Stimulated activated naive CD8-positive, alpha-beta T cell treated with anti-CD3 and anti-CD28 coated beads, Interleukin-15, Interleukin-2, amounts not matched to agents 100 ng/mL and 50 ng/mL, for 24 hours (primary cell): Measurements from ENCODE around the gene MB.
"Not testable (repeated sequence)": the region's sequence is repeated elsewhere in the genome, so short reads cannot be mapped to it uniquely, and the experiment has no call there.

ENCODE experiments used
- H3K27ac Mint-ChIP-seq: one replicate; pipeline ENCODE4 v1.8.0; 2021; ENCODE audit warnings: mild to moderate bottlenecking, mixed read lengths
- H3K27me3 Mint-ChIP-seq: one replicate; pipeline ENCODE4 v1.8.0; 2021; ENCODE audit warnings: mixed read lengths
- H3K36me3 Mint-ChIP-seq: one replicate; pipeline ENCODE4 v1.8.0; 2021; ENCODE audit warnings: low read depth, mixed read lengths
- H3K4me1 Mint-ChIP-seq: one replicate; pipeline ENCODE4 v1.8.0; 2021; ENCODE audit warnings: low read depth, mixed read lengths
- H3K4me3 Mint-ChIP-seq: one replicate; pipeline ENCODE4 v1.8.0; 2021; ENCODE audit warnings: mild to moderate bottlenecking, mixed read lengths
- H3K9me3 Mint-ChIP-seq: one replicate; pipeline ENCODE4 v1.8.0; 2021; ENCODE audit warnings: mixed read lengths

Gene MB

DNA sequence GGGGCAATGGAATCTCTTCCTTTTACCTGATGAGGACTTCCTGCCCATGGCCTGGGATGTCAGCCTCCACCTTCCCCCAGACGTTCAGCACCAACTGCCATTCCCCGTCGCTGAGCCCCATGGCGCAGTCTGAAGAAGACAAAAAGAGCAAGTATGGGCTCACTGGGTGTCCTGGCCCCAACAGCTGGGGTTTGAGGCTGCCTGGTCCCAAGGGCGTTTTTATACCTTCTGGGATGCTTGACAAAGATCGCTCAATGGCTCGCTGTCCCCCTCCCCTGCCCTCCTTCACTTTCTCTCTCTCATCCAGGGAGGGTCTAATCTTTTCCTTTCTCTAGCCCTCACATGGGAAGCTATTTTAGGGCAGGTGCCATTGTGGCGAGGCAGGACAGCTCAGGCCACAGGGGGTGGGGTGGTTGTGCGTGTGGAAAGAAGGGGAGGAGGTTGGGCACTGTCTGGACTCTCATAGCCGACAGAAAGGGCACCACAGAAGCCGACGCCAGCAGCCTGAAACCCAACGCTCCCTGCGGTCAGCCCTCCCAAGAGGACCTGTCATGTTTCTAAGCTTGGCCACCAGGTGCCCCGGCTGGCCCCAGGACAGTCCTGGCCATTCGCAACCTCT lies at the start of gene MB:
TSS of gene MB (minus strand) at position 193 of the 619 bp plus-strand sequence. CDS start at position 121, 72 bp downstream.
- no peaks in the 10 kb centered on the region for H3K36me3 Mint-ChIP-seq
- H3K4me1 Mint-ChIP-seq: peaks cover 16% of the 10 kb centered on the region
- H3K4me3 Mint-ChIP-seq: no peak within 1 kb of the TSS
- H3K9me3 Mint-ChIP-seq: no peaks in the 10 kb centered on the region
- no peak within 1 kb of the TSS for H3K27ac Mint-ChIP-seq
- H3K27me3 Mint-ChIP-seq: peaks cover 4% of the 10 kb centered on the region

- H3K27me3 Mint-ChIP-seq, H3K27ac Mint-ChIP-seq, H3K9me3 Mint-ChIP-seq, H3K4me3 Mint-ChIP-seq: not testable (repeated sequence)
- peaks cover 20% of the 10 kb centered on the region for H3K4me1 Mint-ChIP-seq
- H3K36me3 Mint-ChIP-seq: peaks cover 57% of the 10 kb centered on the region
Measured at GRCh38 chr22:35666699-35667098, 49.6 kb upstream of the MB start.

DNA sequence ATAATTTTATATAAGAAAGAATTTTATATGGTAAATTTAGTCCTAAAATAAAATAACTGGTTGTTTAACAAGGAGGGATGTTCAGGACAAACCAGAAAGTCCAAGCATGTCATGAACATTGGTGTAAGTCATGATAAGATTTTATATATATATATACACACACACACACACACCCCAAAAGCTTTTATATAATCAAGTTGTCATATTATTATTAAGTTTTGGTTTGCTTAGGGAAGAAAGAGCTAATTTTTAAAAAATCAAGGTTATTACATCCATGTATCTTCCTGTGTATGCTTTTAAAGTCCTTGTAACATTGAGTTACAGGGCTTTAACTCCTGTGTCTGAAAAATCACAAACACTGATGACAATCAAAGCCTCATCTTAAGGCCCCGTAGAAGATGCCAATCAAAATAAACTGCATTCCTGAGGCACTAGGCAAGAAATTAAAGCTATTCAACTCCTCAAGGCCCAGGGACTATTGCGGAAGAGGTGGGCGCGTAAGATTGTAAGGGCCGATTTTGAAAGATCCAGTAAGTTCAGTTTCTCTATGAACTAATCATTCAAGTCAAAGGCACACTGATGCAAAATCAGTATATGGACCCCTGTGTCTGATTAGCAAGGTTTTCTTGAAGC lies 47.9 kb upstream of the MB start:
- no peak overlapping the region for H3K4me3 Mint-ChIP-seq
- peaks cover 6% of the 10 kb centered on the region for H3K9me3 Mint-ChIP-seq
- H3K4me1 Mint-ChIP-seq: peaks cover 37% of the 10 kb centered on the region
- no peak overlapping the region for H3K27ac Mint-ChIP-seq
- no peaks in the 10 kb centered on the region for H3K27me3 Mint-ChIP-seq
- peaks cover 72% of the 10 kb centered on the region for H3K36me3 Mint-ChIP-seq

- Mint-ChIP-seq H3K4me3 (peak overlapping the region; percentile 37), H3K36me3 (peaks cover 89% of the 10 kb centered on the region), H3K27ac (no peak overlapping the region), H3K4me1 (peaks cover 54% of the 10 kb centered on the region), H3K27me3 (no peaks in the 10 kb centered on the region), H3K9me3 (peaks cover 6% of the 10 kb centered on the region)
Measured at GRCh38 chr22:35663371-35663770, 46.2 kb upstream of the MB start.

DNA sequence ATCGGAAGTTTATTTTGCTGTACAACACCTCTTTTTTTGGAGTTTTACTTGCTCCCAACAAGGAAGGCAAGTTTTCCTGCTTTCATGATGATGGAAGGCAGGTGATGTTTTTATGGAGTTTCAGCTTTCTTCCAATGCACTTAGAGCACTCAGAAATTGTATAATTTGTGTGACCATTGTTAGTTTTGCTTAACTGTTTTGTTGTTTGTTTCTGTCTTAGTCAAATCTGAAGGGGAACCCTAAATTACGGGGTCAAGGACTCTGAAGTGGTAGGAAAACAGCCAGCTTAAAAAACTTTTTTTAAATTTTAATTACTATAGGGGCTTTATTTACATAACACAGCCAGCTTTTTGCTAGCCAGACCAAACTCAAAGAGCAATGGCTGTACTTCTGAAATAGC lies 45.8 kb upstream of the MB start:
- Mint-ChIP-seq H3K9me3 (peaks cover 11% of the 10 kb centered on the region), H3K27ac (peak overlapping the region; percentile 53), H3K36me3 (peaks cover 89% of the 10 kb centered on the region), H3K4me3 (no peak overlapping the region), H3K27me3 (no peaks in the 10 kb centered on the region), H3K4me1 (peaks cover 58% of the 10 kb centered on the region)

- peaks cover 67% of the 10 kb centered on the region for H3K4me1 Mint-ChIP-seq
- no peaks in the 10 kb centered on the region for H3K27me3 Mint-ChIP-seq
- peaks cover 89% of the 10 kb centered on the region for H3K36me3 Mint-ChIP-seq
- H3K27ac Mint-ChIP-seq: peak overlapping the region; percentile 75
- H3K9me3 Mint-ChIP-seq: peaks cover 11% of the 10 kb centered on the region
- H3K4me3 Mint-ChIP-seq: peak overlapping the region; percentile 23
Measured at GRCh38 chr22:35661464-35661863, 44.3 kb upstream of the MB start.

- peaks cover 67% of the 10 kb centered on the region for H3K4me1 Mint-ChIP-seq
- peak overlapping the region; percentile 77 for H3K27ac Mint-ChIP-seq
- peak overlapping the region; percentile 33 for H3K4me3 Mint-ChIP-seq
- H3K36me3 Mint-ChIP-seq: peaks cover 93% of the 10 kb centered on the region
- peaks cover 11% of the 10 kb centered on the region for H3K9me3 Mint-ChIP-seq
- H3K27me3 Mint-ChIP-seq: no peaks in the 10 kb centered on the region
Measured at GRCh38 chr22:35660291-35661127, 43.4 kb upstream of the MB start.

DNA sequence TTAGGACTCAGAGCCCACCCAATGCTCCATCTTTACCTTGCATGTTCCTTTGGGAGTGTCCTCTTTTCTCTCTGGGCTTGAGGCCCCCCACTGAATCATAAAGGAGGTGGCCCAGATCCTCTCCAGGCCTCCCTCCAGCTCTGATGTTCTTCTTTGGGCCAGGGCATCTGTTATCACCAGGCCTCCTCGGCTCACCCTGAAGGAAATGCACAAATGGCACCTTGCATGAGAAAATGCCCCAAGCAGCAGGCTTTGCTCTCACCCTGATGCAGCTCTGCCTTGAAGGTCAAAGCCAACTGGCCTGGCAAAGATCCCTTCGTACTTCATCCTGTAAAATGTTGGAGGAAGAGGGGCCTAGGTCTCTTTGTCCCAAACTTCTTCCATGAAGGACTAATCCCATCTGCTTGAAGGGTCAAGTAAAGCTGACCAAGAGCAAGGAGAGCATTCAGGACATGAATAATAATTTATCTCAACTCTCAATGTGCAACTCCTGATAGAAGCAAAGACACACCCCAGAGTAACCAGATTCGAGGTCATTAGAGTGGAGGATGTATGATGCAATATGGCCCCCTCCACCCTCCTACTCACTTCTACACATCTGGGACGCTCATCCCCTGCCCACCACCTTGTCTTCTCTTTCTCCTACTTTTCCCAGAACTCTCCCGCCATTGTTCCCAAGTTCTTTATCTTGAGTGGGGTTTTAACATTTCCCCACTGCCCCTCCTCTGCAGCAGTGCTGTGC lies 40.6 kb upstream of the MB start:
- Mint-ChIP-seq H3K9me3 (peaks cover 8% of the 10 kb centered on the region), H3K4me1 (peaks cover 76% of the 10 kb centered on the region), H3K36me3 (peaks cover 92% of the 10 kb centered on the region), H3K4me3 (no peak overlapping the region), H3K27ac (peak overlapping the region; percentile 67), H3K27me3 (no peaks in the 10 kb centered on the region)

DNA sequence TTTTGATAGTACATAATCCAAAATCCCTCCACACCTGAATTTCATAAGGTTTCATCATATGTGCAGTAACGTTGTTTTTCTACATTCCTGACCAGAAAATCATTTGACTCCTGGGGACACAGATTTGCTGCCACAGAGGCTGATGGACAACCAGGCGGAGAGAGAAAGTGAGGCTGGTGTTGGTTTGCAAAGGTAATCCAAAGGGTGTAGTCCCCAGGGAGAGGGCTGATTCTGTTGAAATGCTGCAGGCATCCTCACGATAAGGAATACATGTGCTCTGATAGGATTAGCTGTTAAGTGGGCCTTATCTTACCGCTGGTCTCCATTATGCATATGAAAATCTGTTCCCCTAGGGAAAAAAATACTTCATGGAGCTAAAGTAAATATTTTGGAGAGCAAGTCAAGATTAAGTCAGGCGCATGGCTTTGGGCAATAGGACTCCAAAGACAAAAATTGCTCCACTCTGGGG lies 39.2 kb upstream of the MB start:
- Mint-ChIP-seq H3K9me3 (peaks cover 8% of the 10 kb centered on the region), H3K27ac (no peak overlapping the region), H3K4me1 (peaks cover 74% of the 10 kb centered on the region), H3K4me3 (no peak overlapping the region), H3K27me3 (no peaks in the 10 kb centered on the region), H3K36me3 (peaks cover 85% of the 10 kb centered on the region)

- Mint-ChIP-seq H3K27ac (peak overlapping the region; percentile 6), H3K36me3 (peaks cover 82% of the 10 kb centered on the region), H3K9me3 (peaks cover 8% of the 10 kb centered on the region), H3K27me3 (no peaks in the 10 kb centered on the region), H3K4me3 (no peak overlapping the region), H3K4me1 (peaks cover 73% of the 10 kb centered on the region)
Measured at GRCh38 chr22:35653824-35654223, 36.7 kb upstream of the MB start.

DNA sequence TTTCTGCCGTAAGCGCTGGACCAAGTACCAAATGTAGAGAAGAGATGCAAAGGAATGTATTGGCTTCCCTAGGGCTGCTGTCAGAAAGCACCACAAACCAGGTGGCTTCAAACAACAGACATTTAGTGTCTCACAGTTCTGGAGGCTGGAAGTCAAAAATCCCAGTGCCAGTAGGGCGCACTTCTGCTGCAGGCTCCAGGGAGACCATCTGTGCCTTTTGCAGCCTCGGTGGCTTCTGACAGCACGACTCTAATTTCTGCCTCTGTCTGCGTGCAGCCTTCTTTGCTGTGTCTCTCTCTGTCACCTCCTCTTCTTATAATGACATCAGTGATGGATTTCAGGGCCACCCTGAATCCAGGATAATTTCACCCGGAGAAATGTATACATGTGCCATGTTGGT lies 34.0 kb upstream of the MB start:
- Mint-ChIP-seq H3K27me3 (no peaks in the 10 kb centered on the region), H3K27ac (peak overlapping the region; percentile 67), H3K4me1 (peaks cover 71% of the 10 kb centered on the region), H3K4me3 (peak overlapping the region; percentile 98), H3K9me3 (peaks cover 4% of the 10 kb centered on the region), H3K36me3 (peaks cover 56% of the 10 kb centered on the region)

DNA sequence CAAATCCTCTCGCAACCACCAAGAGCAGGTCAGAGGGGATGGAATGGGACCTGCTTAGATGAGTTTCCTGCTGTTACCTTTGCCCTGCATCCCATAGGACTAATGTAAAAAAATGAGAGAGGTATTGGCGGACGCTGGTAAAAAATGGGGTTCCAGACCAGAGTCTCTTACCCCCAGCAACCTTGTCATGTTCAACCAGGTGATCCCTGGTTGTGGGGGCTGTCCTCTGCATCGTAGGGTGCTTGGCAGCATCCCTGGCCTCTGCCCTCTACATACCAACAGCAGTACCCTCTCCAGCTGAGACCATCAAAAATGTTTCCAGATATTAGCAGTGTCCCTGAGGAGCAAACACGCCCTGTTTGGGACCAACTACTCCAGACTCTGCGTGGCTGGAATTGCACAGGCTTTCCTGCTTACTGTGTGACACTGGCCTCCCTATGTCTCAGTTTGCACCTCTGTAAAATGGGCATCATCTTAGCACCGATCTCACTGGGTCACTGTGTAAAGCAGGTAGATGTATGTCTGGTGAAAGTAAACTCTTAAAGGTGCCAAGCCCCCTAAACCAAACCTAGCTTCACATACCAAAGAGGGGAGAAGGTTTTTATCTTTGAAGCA lies 32.6 kb upstream of the MB start:
- peaks cover under 1% of the 10 kb centered on the region for H3K9me3 Mint-ChIP-seq
- peak overlapping the region; percentile 100 for H3K27ac Mint-ChIP-seq
- H3K4me3 Mint-ChIP-seq: peak overlapping the region; percentile 98
- H3K4me1 Mint-ChIP-seq: peaks cover 67% of the 10 kb centered on the region
- H3K27me3 Mint-ChIP-seq: no peaks in the 10 kb centered on the region
- peaks cover 44% of the 10 kb centered on the region for H3K36me3 Mint-ChIP-seq

GRCh38 chr22:35649026-35649553 lies 32.0 kb upstream of the MB start:
- peaks cover 61% of the 10 kb centered on the region for H3K4me1 Mint-ChIP-seq
- no peaks in the 10 kb centered on the region for H3K9me3 Mint-ChIP-seq
- peaks cover 39% of the 10 kb centered on the region for H3K36me3 Mint-ChIP-seq
- H3K4me3 Mint-ChIP-seq: peak overlapping the region; percentile 98
- no peaks in the 10 kb centered on the region for H3K27me3 Mint-ChIP-seq
- H3K27ac Mint-ChIP-seq: peak overlapping the region; percentile 100
